Spleen (tissue), 11 donors: ENCODE data around the gene CFAP20DC. TPM values are rescaled to one million over a fixed set of nuclear protein-coding genes. Genes with fewer than 3 reads are reported as not detected.
"Not testable (repeated sequence)": the region's sequence is repeated elsewhere in the genome, so short reads cannot be mapped to it uniquely, and the experiment has no call there.

Source experiments
- DNase-seq: peaks from one replicate; pipeline ENCODE4 v3.0.0-alpha.2; 2020
- H3K27ac ChIP-seq, 8 donors: fragments of 200-600 bp; sonication (generic) in 7 of 8; 1 replicate in 4 of 8; 2 replicates in 4 of 8; pipeline versions ENCODE4 v1.5.0 to v1.8.0; 2016 to 2021; ENCODE audit warnings: inconsistent platforms in 4 of 8, mild to moderate bottlenecking in 4 of 8, moderate library complexity in 1 of 8
- H3K27me3 ChIP-seq, 7 donors: fragments of 200-600 bp; sonication (generic) in 6 of 7; replicated peaks in 1 of 7; 1 replicate in 4 of 7; 2 replicates in 3 of 7; pipeline versions ENCODE4 v1.5.0 to v1.8.0; 2016 to 2021; ENCODE audit warnings: inconsistent platforms in 3 of 7, mild to moderate bottlenecking in 1 of 7
- H3K36me3 ChIP-seq, 6 donors: fragments of 200-600 bp; sonication (generic) in 5 of 6; 1 replicate in 4 of 6; 2 replicates in 2 of 6; pipeline versions ENCODE4 v1.5.0 to v1.8.0; 2016 to 2021; ENCODE audit warnings: inconsistent platforms in 2 of 6
- H3K4me1 ChIP-seq, 6 donors: fragments of 200-600 bp; sonication (generic) in 5 of 6; 1 replicate in 3 of 6; 2 replicates in 3 of 6; pipeline versions ENCODE4 v1.5.0 to v1.8.0; 2016 to 2021; ENCODE audit warnings: inconsistent platforms in 3 of 6
- H3K4me3 ChIP-seq, 8 donors: fragments of 200-600 bp; sonication (generic) in 7 of 8; 1 replicate in 4 of 8; 2 replicates in 4 of 8; pipeline versions ENCODE4 v1.5.0 to v1.8.0; 2016 to 2021; ENCODE audit warnings: inconsistent platforms in 4 of 8, mild to moderate bottlenecking in 4 of 8, moderate library complexity in 2 of 8
- H3K9me3 ChIP-seq, 8 donors: fragments of 200-600 bp; sonication (generic) in 7 of 8; 1 replicate in 4 of 8; 2 replicates in 4 of 8; pipeline versions ENCODE4 v1.5.0 to v1.8.0; 2016 to 2021; ENCODE audit warnings: inconsistent platforms in 4 of 8
- POLR2A ChIP-seq, 3 donors: fragments of 450-650 bp; IDR thresholded peaks; one replicate each; pipeline ENCODE4 v1.5.1; 2017; ENCODE audit warnings: antibody characterized with exemption in 3 of 3, mild to moderate bottlenecking in 1 of 3
- POLR2AphosphoS5 ChIP-seq, 3 donors: sonication (generic); formaldehyde crosslinking; IDR thresholded peaks; one replicate each; pipeline ENCODE4 v1.5.1; 2017; ENCODE audit warnings: antibody characterized with exemption in 3 of 3
- WGBS, 5 donors: extraction: QIAGEN DNeasy Blood & Tissue Kit in 3 of 5; methylation state at CpG; one replicate each; pipeline versions ENCODE4 v1.1.5 to v1.1.7; 2013 to 2018; 5-methylcytosine and 5-hydroxymethylcytosine counted together
- intact Hi-C: fragments of 100-400 bp; cut with DNase I; formaldehyde crosslinking; loops from one replicate; pipeline ENCODE4 v1.15.0; 2023; ENCODE audit warnings: low total_unique reads
- polyA plus RNA-seq, 3 donors: library from polyadenylated mRNA; stranded (reverse); fragments of 200-250 nt; gene quantifications; one replicate each; pipeline ENCODE4 v1.2.1, GENCODE V29; 2013
- total RNA-seq, 7 donors: library from RNA; depleted of rRNA in 3 of 7; stranded (reverse); fragments of >200 nt in 3 of 7; fragmentation: NEBNext Ultra II Directional in 4 of 7; extraction: Animal tissue kit (Norgen Biotek cat#: 25700) in 4 of 7; gene quantifications; one replicate each; pipeline versions ENCODE4 v1.1.0 to v1.2.1, GENCODE V29; 2016 to 2021
- TF ChIP-seq, protein P1 (sequence below), 11 experiments: fragments of 200-600 bp in 7 of 11; fragments of 450-650 bp in 4 of 11; sonication (generic) in 4 of 11; IDR thresholded peaks in 8 of 11; conservative IDR thresholded peaks in 3 of 11; 1 replicate in 7 of 11; 2 replicates in 4 of 11; pipeline versions ENCODE4 v1.4.0 to v1.8.0; 2016 to 2021; ENCODE audit warnings: antibody characterized with exemption in 11 of 11, inconsistent platforms in 4 of 11, mild to moderate bottlenecking in 1 of 11
- donor health status: healthy with polysubstance abuse.
- donor health status: DM: no; HTN: no; CAD: no; lungs with moderate emphysema.
- donor health status: DM: no; HTN: no; CAD: no.
- donor health status: Bipolar disorder and iron deficiency.
- donor health status: healthy.
- donor health status: DM: no; HTN: no; CAD: no.
- donor health status: DM: yes; HTN: yes; CAD: no.

The CFAP20DC gene
- total and polyA plus RNA-seq, 10 donors, result 0.20 to 1.2 (median 0.58) TPM

DNA sequence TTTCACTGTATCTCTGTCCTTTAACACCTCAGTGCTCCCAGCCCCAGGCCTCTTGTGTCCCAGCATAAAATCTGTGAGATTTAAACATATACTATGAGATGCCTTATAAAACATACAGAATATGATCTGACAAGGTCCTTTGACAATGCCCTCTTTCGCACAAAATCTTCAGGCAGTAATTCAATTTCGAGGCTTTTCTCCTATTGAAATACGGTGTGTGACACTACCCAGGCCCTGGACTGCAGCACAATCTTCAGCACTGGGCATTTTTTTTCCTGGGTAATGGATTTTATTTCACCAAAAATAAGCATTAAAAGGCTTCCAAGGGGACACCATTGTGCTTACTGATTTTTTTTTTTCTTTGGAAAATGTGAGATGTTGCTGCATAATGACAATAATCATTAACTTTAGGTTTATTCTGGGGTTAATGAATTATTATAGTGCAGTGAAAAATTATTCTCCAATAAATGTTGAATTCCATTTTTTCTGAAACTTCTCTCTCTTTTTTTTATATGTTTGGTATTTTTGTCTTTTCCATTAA, 342.4 kb downstream of the CFAP20DC start:
- no peak for TF ChIP-seq POLR2A (IDR thresholded peaks at IDR 0.05)
- TF ChIP-seq POLR2AphosphoS5 (IDR thresholded peaks at IDR 0.05), result no peak
- TF ChIP-seq, protein P1, sequence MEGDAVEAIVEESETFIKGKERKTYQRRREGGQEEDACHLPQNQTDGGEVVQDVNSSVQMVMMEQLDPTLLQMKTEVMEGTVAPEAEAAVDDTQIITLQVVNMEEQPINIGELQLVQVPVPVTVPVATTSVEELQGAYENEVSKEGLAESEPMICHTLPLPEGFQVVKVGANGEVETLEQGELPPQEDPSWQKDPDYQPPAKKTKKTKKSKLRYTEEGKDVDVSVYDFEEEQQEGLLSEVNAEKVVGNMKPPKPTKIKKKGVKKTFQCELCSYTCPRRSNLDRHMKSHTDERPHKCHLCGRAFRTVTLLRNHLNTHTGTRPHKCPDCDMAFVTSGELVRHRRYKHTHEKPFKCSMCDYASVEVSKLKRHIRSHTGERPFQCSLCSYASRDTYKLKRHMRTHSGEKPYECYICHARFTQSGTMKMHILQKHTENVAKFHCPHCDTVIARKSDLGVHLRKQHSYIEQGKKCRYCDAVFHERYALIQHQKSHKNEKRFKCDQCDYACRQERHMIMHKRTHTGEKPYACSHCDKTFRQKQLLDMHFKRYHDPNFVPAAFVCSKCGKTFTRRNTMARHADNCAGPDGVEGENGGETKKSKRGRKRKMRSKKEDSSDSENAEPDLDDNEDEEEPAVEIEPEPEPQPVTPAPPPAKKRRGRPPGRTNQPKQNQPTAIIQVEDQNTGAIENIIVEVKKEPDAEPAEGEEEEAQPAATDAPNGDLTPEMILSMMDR (IDR thresholded peaks at IDR 0.05 in 8 of 11, conservative IDR thresholded peaks at IDR 0.05 in 3 of 11), result no peak
- no peak overlapping the region for H3K27ac ChIP-seq
- no peaks in the 10 kb centered on the region for H3K27me3 ChIP-seq
- intact Hi-C loops, result no loop called here
- no peaks in the 10 kb centered on the region for H3K4me1 ChIP-seq
- H3K4me3 ChIP-seq, result no peak overlapping the region
- 90 to 97% (median 94%) methylated on average over 3 of the region's 3 CpGs for WGBS, 5 donors
- no peaks in the 10 kb centered on the region for H3K9me3 ChIP-seq
- DNase-seq, result no peak
- H3K36me3 ChIP-seq, result no peaks in the 10 kb centered on the region

DNA sequence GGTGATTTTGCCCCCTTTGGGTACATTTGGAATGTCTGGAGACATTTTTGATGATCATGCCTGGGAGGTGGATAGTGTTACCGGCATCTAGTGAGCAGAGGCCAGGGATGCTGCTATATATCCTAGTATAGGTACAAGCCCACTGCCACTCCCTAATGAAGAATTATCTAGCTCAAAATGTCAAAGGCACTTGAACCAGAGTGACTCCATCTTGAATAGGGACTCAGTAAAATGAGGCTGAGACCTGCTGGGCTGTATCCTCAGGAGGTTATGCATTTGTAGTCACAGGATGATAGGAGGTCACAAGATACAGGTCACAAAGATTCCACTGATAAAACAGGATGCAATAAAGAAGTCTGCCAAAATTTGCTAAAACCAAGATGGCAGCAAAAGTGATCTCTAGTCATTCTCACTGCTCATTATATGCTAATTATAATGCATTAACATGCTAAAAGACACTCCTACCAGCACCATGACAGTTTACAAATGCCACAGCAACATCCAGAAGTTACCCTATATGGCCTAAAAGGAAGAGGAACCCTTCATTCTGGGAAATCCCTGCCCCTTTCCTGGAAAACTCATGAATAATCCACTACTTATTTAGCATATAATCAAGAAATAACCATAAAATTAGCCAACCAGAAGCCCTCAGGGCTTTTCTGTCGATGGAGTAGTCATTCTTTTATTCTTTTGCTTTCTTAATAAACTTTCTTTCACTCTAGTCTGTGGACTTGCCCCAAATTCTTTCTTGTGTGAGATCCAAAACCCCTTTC, 343.2 kb downstream of the CFAP20DC start:
- intact Hi-C loops, result no loop called here
- Histone ChIP-seq H3K36me3 (no peaks in the 10 kb centered on the region), H3K27me3 (no peaks in the 10 kb centered on the region), H3K4me3 (no peak overlapping the region), H3K27ac (no peak overlapping the region), H3K9me3 (no peaks in the 10 kb centered on the region), H3K4me1 (no peaks in the 10 kb centered on the region)
- DNase-seq, result no peak
- 85 to 98% (median 89%) methylated on average over 2 of the region's 2 CpGs for WGBS, 5 donors
- TF ChIP-seq, protein P1 (IDR thresholded peaks at IDR 0.05 in 8 of 11, conservative IDR thresholded peaks at IDR 0.05 in 3 of 11), result no peak
- TF ChIP-seq POLR2A (IDR thresholded peaks at IDR 0.05) (no peak), POLR2AphosphoS5 (IDR thresholded peaks at IDR 0.05) (no peak)

DNA sequence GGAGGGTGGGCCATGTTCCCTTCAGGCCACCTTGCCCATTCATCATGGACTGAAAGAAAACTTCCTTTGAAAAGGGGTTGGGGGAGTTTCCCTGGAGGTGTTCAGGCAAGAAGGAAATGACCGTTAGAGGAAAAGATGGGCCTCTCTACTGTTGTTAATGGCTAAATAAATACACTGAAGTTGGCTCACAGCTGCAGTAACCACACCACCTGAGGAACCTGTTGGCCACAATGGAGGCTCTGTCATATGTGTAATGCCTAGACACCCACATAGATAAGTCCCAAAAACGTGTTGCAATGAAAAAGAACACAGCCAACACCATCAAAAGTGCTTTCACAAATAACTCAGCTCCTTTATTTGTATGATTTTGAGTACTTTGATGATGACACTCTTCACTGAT, 345.1 kb downstream of the CFAP20DC start:
- 34 to 48% (median 42%) methylated on average over 2 of the region's 2 CpGs for WGBS, 5 donors

DNA sequence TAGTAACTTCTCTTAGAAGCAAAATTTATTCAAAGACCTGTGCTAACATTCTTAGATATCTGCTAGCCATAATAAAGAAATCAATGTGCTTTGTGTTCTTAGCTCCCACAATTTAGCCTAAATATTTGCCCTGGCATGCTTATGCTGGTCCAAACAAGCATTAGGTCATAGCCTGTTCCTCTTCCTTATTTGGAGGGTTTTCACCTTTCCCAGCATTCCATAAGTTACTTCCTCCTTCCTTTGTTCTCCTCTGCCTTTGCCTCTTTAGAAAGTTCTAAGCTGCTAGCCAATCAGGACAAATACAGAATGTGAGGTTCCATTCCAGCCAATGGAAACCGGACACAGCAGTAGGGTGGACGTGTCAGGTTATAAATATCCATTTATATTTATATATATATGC, 345.5 kb downstream of the CFAP20DC start:
- H3K4me3 ChIP-seq, H3K4me1 ChIP-seq, intact Hi-C loops, H3K27me3 ChIP-seq, DNase-seq, H3K36me3 ChIP-seq, H3K27ac ChIP-seq, H3K9me3 ChIP-seq: not testable (repeated sequence)
- 85 to 94% (median 89%) methylated on average over 2 of the region's 2 CpGs for WGBS, 5 donors

More for the DNA sequence above, 345.1 kb downstream of the CFAP20DC start:
- DNase-seq, result no peak
- H3K4me3 ChIP-seq, result no peak overlapping the region
- TF ChIP-seq, protein P1 (IDR thresholded peaks at IDR 0.05 in 8 of 11, conservative IDR thresholded peaks at IDR 0.05 in 3 of 11), result no peak
- TF ChIP-seq POLR2AphosphoS5 (IDR thresholded peaks at IDR 0.05) (no peak), POLR2A (IDR thresholded peaks at IDR 0.05) (no peak)
- H3K9me3 ChIP-seq, result no peaks in the 10 kb centered on the region
- intact Hi-C loops, result no loop called here
- H3K36me3 ChIP-seq, result no peaks in the 10 kb centered on the region
- H3K27me3 ChIP-seq, result no peaks in the 10 kb centered on the region
- H3K4me1 ChIP-seq, result no peaks in the 10 kb centered on the region
- H3K27ac ChIP-seq, result no peak overlapping the region
